Measurements from ENCODE around the gene GJC2. TPM values are rescaled to one million over a fixed set of nuclear protein-coding genes. Genes with fewer than 3 reads are reported as not detected.

The GJC2 gene
- total and polyA plus RNA-seq, 2 donors (not counting 3 experiments of a cell fraction or from before 2014, with no cell fraction given): 0.58 to 1.2 TPM

GRCh38 chr1:228194436-228194835 lies 44.7 kb downstream of the GJC2 start:
- dilution Hi-C loops (cut with MboI; ENCODE audit: extremely low pct_ligation_motif_present, low sequenced_read_pairs): no loop called here
- POLR2A ChIA-PET: no interaction called here
- no TSS peak for BruUV-seq (replicated peaks)
- intact Hi-C loops (cut with micrococcal nuclease): no loop called here
- Histone ChIP-seq H3K27me3 (ENCODE audit: control insufficient read depth in 2 of 2, insufficient read depth in 2 of 2, low read length in 2 of 2) (no peaks in the 10 kb centered on the region), H3K9me1 (replicated peaks; ENCODE audit: control insufficient read depth, extremely low read depth, insufficient read depth, low read length) (no peaks in the 10 kb centered on the region), H4K20me1 (replicated peaks; ENCODE audit: control insufficient read depth, extremely low read depth, insufficient read depth, low read length) (no peaks in the 10 kb centered on the region), H3K4me1 (ENCODE audit: control insufficient read depth, extremely low read depth, insufficient read depth, low read length) (no peaks in the 10 kb centered on the region), H3K9me3 (replicated peaks; ENCODE audit: control insufficient read depth, insufficient read depth, low read length) (no peaks in the 10 kb centered on the region), H3K79me2 (ENCODE audit: control insufficient read depth, insufficient read depth, low read length) (no peaks in the 10 kb centered on the region), H3K27ac (ENCODE audit: insufficient read depth, low read depth, low read length) (no peak overlapping the region), H3K4me3 (replicated peaks in 1 of 3; ENCODE audit: insufficient read depth in 1 of 3, low read depth in 1 of 3, low read length in 3 of 3) (no peak overlapping the region), H3K36me3 (ENCODE audit: control insufficient read depth in 2 of 2, extremely low read depth in 1 of 2, insufficient read depth in 2 of 2, low read length in 2 of 2) (no peaks in the 10 kb centered on the region), H3K9ac (replicated peaks; ENCODE audit: extremely low read depth, insufficient read depth, low read length) (no peak overlapping the region), H2AFZ (ENCODE audit: low read depth, low read length) (no peak overlapping the region), H3K4me2 (ENCODE audit: insufficient read depth, low read length) (no peak overlapping the region)
- DNase-seq (ENCODE audit: low read depth, low spot score) (no peak), FAIRE-seq (no peak)
- CTCF ChIA-PET: no interaction called here
- TF ChIP-seq GATA2 (IDR thresholded peaks at IDR 0.05; ENCODE audit: insufficient read depth, insufficient read length, low read depth, low read length): no peak
- no peak for TF ChIP-seq FOS (IDR thresholded peaks at IDR 0.05; ENCODE audit: borderline replicate concordance, insufficient read depth, low read length)
- TF ChIP-seq CTCF (IDR thresholded peaks at IDR 0.05; ENCODE audit: extremely low read depth in 1 of 2, insufficient read depth in 1 of 2, low read depth in 1 of 2, low read length in 2 of 2): no peak
- no peak for TF ChIP-seq POLR2AphosphoS5 (IDR thresholded peaks at IDR 0.05; ENCODE audit: insufficient read depth, low read depth, low read length)
- TF ChIP-seq MYC (IDR thresholded peaks at IDR 0.05; ENCODE audit: low read depth, low read length): no peak
- TF ChIP-seq POLR2A (IDR thresholded peaks at IDR 0.05; ENCODE audit: low read depth, low read length): no peak
- TF ChIP-seq MAX (IDR thresholded peaks at IDR 0.05; ENCODE audit: insufficient read depth, insufficient read length): no peak
- no peak for TF ChIP-seq JUN (IDR thresholded peaks at IDR 0.05; ENCODE audit: borderline replicate concordance, insufficient read depth, insufficient read length, low read depth)
- no peak for TF ChIP-seq EZH2 (IDR thresholded peaks at IDR 0.05; ENCODE audit: borderline replicate concordance, low read depth, low read length, severe bottlenecking)

Measured in endothelial cell of umbilical vein (primary cell).